Measurements from ENCODE around the gene CCT6A. TPM values are rescaled to one million over a fixed set of nuclear protein-coding genes. Genes with fewer than 3 reads are reported as not detected.
"Not testable (repeated sequence)": the region's sequence is repeated elsewhere in the genome, so short reads cannot be mapped to it uniquely, and the experiment has no call there.

The CCT6A gene
- total and polyA plus RNA-seq, 2 experiments from 2014 or later: 99.0 to 167 TPM

- H3K4me3 ChIP-seq: no peak overlapping the region
- no peaks in the 10 kb centered on the region for H3K9me3 ChIP-seq (ENCODE audit: low read depth)
- H3K27ac ChIP-seq: no peak overlapping the region
- no peaks in the 10 kb centered on the region for H3K4me1 ChIP-seq (ENCODE audit: low read depth)
- no peaks in the 10 kb centered on the region for H3K27me3 ChIP-seq
- DNase-seq (ENCODE audit: low read depth in 1 of 2, low spot score in 1 of 2): no peak
- no peaks in the 10 kb centered on the region for H3K36me3 ChIP-seq
- no peak for TF ChIP-seq CTCF (IDR thresholded peaks at IDR 0.05; ENCODE audit: low read depth, low read length)
Measured at GRCh38 chr7:56087445-56087844, 35.9 kb downstream of the CCT6A start.

GRCh38 chr7:56091591-56091990 lies 40.0 kb downstream of the CCT6A start:
- Histone ChIP-seq H3K4me3 (no peak overlapping the region), H3K4me1 (ENCODE audit: low read depth) (no peaks in the 10 kb centered on the region), H3K27me3 (no peaks in the 10 kb centered on the region), H3K27ac (no peak overlapping the region), H3K36me3 (no peaks in the 10 kb centered on the region), H3K9me3 (ENCODE audit: low read depth) (no peaks in the 10 kb centered on the region)
- DNase-seq (ENCODE audit: low read depth in 1 of 2, low spot score in 1 of 2): peak in 1 of 2 donors; percentile 8
- no peak for TF ChIP-seq CTCF (IDR thresholded peaks at IDR 0.05; ENCODE audit: low read depth, low read length)

- not testable (repeated sequence) for H3K4me1 ChIP-seq (ENCODE audit: low read depth); H3K36me3 ChIP-seq; H3K9me3 ChIP-seq (ENCODE audit: low read depth); H3K27me3 ChIP-seq; DNase-seq (ENCODE audit: low read depth in 1 of 2, low spot score in 1 of 2); H3K4me3 ChIP-seq
- H3K27ac ChIP-seq: peak overlapping the region; percentile 57
Measured at GRCh38 chr7:56092388-56092787, 40.8 kb downstream of the CCT6A start.

DNA sequence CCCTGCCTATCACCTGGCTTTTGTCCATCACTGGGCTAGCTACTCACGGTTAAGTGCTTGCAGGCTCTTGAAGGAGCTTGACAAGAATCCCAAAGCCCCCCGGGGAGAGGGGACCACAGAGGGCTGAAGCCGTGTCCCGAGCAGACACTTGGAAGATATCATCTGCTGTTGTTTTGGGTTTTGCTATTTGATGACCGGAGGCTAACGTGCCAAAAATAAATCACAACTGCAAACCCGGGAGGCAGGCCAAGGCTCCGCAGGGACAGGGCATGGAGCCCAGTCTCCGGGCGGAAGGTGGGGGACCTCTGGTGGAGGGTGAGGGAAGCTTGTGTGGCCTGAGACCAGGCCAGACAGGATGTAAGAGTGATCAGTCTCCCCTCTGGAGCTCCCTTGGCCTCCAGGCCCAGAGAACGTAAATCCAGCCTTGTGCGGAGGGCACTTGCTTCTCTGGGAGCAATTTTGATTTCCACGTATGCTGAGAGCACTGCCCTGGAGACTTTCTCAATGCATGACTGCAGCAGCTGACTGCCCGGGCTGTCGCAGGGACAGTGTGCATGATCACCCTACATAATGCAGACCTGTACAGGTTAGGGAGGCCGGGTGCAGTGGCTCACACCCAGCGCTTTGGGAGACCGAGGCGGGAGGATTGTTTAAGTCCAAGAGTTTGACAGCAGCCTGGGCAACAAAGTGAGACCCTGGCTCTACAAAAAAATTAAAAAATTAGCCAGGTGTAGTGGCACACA lies 41.4 kb downstream of the CCT6A start, which contains the start of gene PHKG1:
Gene PHKG1, minus strand, starts transcription at position 164 of the 743 bp plus-strand sequence. CDS start 4,011 bp downstream, outside the sequence.
- peak; percentile 22 to 89 for DNase-seq (ENCODE audit: low read depth in 1 of 2, low spot score in 1 of 2)
- Histone ChIP-seq H3K9me3 (ENCODE audit: low read depth) (no peaks in the 10 kb centered on the region), H3K27ac (peak within 1 kb of the TSS; percentile 57), H3K4me1 (ENCODE audit: low read depth) (no peaks in the 10 kb centered on the region), H3K27me3 (no peaks in the 10 kb centered on the region), H3K4me3 (no peak within 1 kb of the TSS), H3K36me3 (no peaks in the 10 kb centered on the region)
- peak; percentile 30 for TF ChIP-seq CTCF (IDR thresholded peaks at IDR 0.05; ENCODE audit: low read depth, low read length)

DNA sequence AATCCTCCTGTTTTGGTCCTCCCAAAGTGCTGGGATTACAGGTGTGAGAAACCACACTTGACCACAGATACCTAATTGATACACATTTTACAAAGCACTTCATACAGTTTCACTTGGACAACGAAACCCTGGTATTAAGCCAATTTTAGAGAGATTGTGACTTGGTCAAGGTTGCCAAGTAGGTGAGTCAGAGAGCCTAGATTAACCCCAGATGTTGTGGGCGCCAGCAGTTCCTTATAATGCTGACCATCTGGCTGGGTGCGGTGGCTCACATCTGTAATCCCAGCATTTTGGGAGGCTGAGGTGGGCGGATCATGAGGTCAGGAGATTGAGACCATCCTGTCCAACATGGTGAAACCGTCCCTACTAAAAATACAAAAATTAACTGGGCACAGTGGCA lies 46.1 kb downstream of the CCT6A start:
- peak in 1 of 2 donors; percentile 87 for DNase-seq (ENCODE audit: low read depth in 1 of 2, low spot score in 1 of 2)
- no peaks in the 10 kb centered on the region for H3K27me3 ChIP-seq
- TF ChIP-seq CTCF (IDR thresholded peaks at IDR 0.05; ENCODE audit: low read depth, low read length): no peak
- peaks cover 15% of the 10 kb centered on the region for H3K36me3 ChIP-seq
- H3K4me1 ChIP-seq (ENCODE audit: low read depth): no peaks in the 10 kb centered on the region
- H3K27ac ChIP-seq: no peak overlapping the region
- H3K4me3 ChIP-seq: no peak overlapping the region
- no peaks in the 10 kb centered on the region for H3K9me3 ChIP-seq (ENCODE audit: low read depth)

DNA sequence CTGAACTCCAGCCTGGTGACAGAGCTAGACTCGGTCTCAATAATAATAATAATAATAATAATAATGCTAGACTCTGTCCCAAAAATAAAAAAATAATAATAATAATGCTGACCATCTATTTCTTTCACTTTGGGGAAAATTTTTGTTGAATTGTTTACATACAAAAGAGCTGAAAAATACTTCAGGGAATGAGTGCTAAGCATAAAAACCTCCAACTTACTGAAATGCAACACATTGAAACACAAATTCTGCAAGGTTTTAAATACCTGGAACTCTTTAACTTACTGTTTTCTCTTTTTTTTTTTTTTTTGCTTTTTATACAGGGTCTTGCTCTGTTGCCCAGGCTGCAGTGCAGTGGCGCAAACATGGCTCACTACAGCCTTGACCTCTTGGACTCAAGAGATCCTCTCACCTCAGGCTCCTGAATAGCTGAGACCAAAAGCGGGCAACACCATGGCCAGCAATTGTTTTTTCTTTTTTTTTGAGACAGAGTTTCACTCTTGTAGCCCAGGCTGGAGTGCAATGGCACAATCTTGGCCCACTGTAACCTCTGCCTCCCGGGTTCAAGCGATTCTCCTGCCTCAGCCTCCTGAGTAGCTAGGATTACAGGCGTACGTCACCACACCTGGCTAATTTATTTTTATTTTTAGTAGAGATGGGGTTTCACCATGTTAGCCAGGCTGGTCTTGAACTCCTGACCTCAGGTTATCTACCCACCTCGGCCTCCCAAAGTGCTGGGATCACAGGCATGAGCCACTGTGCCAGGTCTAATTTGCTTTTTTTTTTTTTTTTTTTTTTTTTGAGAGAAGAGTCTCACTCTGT lies 46.8 kb downstream of the CCT6A start:
- not testable (repeated sequence) for DNase-seq (ENCODE audit: low read depth in 1 of 2, low spot score in 1 of 2); H3K4me3 ChIP-seq; H3K27ac ChIP-seq; H3K27me3 ChIP-seq; H3K9me3 ChIP-seq (ENCODE audit: low read depth); H3K4me1 ChIP-seq (ENCODE audit: low read depth)
- H3K36me3 ChIP-seq: peaks cover 21% of the 10 kb centered on the region
